ENCODE measurements around the gene EVA1C.

EVA1C gene

GRCh38 chr21:32562426-32562825 lies 149.9 kb downstream of the EVA1C start:
- peak; percentile 76 for TF ChIP-seq CTCF (IDR thresholded peaks at IDR 0.05; ENCODE audit: control insufficient read depth, insufficient read depth, low read depth, low read length, missing control alignments)
- DNase-seq (ENCODE audit: low read depth) = peak; percentile 72
- no peak overlapping the region for H3K4me3 ChIP-seq (ENCODE audit: control insufficient read depth, low read depth, low read length)

GRCh38 chr21:32562915-32563314 lies 150.4 kb downstream of the EVA1C start:
- no peak overlapping the region for H3K4me3 ChIP-seq (ENCODE audit: control insufficient read depth, low read depth, low read length)
- TF ChIP-seq CTCF (IDR thresholded peaks at IDR 0.05; ENCODE audit: control insufficient read depth, insufficient read depth, low read depth, low read length, missing control alignments) = no peak
- no peak for DNase-seq (ENCODE audit: low read depth)

Data from AG09309 (cell line).